AG04449 (cell line): ENCODE data around the gene MYCBPAP.

Source experiments
- CTCF ChIA-PET: fragments of 350-600 bp; formaldehyde crosslinking; extraction: SDS; loops from one replicate; lab custom pipeline; 2021; ENCODE audit warnings: antibody characterized with exemption; lab: Yijun Ruan, JAX
- POLR2A ChIA-PET: fragments of 400-600, 350-600 bp; formaldehyde crosslinking; extraction: SDS; loops from one replicate; lab custom pipeline; 2020; ENCODE audit warnings: antibody characterized with exemption, inconsistent platforms; lab: Yijun Ruan, JAX
- DNase-seq: peaks from one replicate; pipeline ENCODE4 v3.0.0-alpha.2; 2010; ENCODE audit warnings: low read depth, low spot score
- H3K4me3 ChIP-seq: 2 replicates; pipeline ENCODE4 v1.5.1; 2011; ENCODE audit warnings: low read depth, mild to moderate bottlenecking, control low read depth, low read length
- TF ChIP-seq, protein P1 (sequence below): IDR thresholded peaks from one replicate; pipeline ENCODE4 v1.5.1; 2011; ENCODE audit warnings: mild to moderate bottlenecking, moderate library complexity, low read length, control low read depth, inconsistent platforms; ENCODE audit not compliant: insufficient read depth; ENCODE audit errors: missing control alignments

The MYCBPAP gene

DNA sequence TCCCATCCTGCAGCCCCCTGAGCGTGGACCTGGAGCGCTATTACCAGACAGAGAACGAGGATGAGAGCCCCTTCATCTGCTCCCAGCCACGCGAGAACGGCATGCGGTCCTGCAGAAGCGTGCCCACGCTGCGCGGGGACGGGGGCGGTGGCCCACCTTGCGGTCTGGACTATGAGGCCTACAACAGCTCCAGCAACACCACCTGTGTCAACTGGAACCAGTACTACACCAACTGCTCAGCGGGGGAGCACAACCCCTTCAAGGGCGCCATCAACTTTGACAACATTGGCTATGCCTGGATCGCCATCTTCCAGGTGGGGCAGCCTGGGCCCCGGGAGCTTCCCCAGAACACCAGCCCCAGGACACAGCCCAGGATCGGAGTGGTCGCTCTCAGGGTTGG, 64.3 kb downstream of the MYCBPAP start:
- no peak overlapping the region for H3K4me3 ChIP-seq
- CTCF ChIA-PET: interaction anchor here (1.1 to 2.2 kb wide), 6 partner anchors 20 to 98 kb away, joined by 3 to 7 read pairs (median 4); no protein-coding TSS in a partner anchor
- no peak for DNase-seq
- TF ChIP-seq, protein P1, sequence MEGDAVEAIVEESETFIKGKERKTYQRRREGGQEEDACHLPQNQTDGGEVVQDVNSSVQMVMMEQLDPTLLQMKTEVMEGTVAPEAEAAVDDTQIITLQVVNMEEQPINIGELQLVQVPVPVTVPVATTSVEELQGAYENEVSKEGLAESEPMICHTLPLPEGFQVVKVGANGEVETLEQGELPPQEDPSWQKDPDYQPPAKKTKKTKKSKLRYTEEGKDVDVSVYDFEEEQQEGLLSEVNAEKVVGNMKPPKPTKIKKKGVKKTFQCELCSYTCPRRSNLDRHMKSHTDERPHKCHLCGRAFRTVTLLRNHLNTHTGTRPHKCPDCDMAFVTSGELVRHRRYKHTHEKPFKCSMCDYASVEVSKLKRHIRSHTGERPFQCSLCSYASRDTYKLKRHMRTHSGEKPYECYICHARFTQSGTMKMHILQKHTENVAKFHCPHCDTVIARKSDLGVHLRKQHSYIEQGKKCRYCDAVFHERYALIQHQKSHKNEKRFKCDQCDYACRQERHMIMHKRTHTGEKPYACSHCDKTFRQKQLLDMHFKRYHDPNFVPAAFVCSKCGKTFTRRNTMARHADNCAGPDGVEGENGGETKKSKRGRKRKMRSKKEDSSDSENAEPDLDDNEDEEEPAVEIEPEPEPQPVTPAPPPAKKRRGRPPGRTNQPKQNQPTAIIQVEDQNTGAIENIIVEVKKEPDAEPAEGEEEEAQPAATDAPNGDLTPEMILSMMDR: no peak
- POLR2A ChIA-PET: no interaction called here

DNA sequence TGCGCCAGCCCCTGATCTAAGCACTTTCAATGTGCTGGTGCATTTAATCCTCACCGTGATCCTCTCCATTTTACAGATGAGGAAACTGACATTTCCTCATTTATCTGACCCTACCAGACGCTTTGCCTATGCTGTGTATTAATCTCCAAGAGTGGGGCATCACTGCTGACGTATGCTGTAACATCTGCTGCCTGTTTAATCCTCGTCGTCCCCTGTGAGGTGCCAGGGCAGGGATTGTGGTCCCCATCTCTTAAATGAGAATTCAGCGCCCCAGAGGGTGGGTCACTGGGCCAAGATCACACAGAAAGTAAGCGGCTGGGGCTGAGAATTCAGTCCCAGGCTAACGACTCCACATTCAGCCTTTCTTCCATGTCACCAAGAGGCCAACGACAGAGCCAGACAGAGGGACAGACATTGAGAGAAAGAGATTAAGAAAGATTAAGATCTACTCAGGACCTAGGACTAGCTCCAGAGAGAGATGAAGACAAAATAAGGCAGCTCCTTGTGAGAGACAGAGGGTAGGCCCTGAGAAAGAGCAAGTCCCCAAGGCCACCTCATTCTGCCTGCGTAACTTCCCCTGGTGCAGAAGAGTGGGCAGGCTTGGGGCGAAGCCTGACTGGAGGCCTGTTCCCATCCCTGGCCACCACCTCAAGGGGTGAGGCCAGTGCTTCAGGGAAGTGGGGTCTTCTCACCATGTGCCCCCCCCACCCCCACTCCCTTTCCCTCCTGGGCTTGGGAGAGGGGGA, 65.8 kb downstream of the MYCBPAP start:
- TF ChIP-seq, protein P1: no peak

DNA sequence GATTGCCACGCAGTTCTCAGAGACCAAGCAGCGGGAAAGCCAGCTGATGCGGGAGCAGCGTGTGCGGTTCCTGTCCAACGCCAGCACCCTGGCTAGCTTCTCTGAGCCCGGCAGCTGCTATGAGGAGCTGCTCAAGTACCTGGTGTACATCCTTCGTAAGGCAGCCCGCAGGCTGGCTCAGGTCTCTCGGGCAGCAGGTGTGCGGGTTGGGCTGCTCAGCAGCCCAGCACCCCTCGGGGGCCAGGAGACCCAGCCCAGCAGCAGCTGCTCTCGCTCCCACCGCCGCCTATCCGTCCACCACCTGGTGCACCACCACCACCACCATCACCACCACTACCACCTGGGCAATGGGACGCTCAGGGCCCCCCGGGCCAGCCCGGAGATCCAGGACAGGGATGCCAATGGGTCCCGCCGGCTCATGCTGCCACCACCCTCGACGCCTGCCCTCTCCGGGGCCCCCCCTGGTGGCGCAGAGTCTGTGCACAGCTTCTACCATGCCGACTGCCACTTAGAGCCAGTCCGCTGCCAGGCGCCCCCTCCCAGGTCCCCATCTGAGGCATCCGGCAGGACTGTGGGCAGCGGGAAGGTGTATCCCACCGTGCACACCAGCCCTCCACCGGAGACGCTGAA, 67.5 kb downstream of the MYCBPAP start:
- H3K4me3 ChIP-seq: no peak overlapping the region
- DNase-seq: no peak
- POLR2A ChIA-PET: no interaction called here
- CTCF ChIA-PET: interaction anchor here (1.2 to 1.7 kb wide), 4 partner anchors 13 to 119 kb away, joined by 3 to 4 read pairs (median 3); no protein-coding TSS in a partner anchor
- TF ChIP-seq, protein P1: no peak

More for the DNA sequence above, 65.8 kb downstream of the MYCBPAP start:
- ChIA-PET POLR2A (no interaction called here), CTCF (interaction anchor here (0.6 to 2.2 kb wide), 7 partner anchors 11 to 96 kb away, joined by 3 to 7 read pairs (median 4); no protein-coding TSS in a partner anchor)
- no peak for DNase-seq
- H3K4me3 ChIP-seq: no peak overlapping the region

DNA sequence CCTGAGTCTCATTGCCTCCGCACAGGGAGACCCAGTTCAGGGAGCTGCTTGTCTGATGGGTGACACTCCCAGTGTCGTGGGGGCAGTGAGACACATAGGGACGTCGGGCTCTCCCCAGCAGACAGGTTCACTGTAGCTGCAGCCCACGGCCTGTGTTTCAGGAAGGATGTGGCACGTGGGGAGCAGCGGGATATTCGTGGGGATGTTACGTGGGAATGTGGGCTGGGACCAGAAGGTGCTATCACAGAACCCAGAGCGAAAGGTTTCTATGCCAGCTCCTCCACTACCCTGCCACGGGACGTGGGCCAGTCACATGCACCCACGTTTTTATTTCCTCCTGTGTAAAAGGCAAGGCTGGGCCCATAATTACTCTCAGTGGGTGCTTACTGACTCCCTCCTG, 68.6 kb downstream of the MYCBPAP start:
- TF ChIP-seq, protein P1: no peak
- CTCF ChIA-PET: interaction anchor here (0.6 to 1.7 kb wide), 5 partner anchors 10 to 118 kb away, joined by 3 to 4 read pairs (median 3); no protein-coding TSS in a partner anchor
- no peak overlapping the region for H3K4me3 ChIP-seq
- POLR2A ChIA-PET: no interaction called here
- DNase-seq: no peak

DNA sequence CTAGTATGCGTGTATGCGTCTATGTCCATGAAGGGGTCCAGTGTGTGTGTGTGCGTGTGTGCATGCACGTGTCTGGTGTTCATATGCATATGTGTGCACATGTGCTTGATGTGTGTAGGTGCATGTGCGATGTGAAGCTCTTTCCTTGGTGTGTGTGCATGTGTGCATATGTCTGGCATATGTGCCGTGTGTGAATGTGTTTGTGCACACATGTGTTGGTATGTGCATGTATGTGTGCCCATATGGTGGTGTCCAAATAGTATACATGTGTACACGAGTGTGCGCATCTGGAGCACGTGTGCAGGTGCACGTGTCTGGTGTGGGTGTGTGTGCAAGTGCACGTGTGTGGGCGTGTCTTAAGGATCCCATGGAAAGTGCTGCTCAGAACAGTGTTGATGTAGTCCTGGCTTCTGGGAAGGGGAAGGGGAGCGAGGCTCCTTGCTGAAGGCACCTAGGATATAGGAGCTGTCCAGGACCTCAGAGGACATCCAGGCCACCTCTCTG, 69.3 kb downstream of the MYCBPAP start:
- CTCF ChIA-PET: interaction anchor here (0.8 to 1.0 kb wide), 2 partner anchors 22 to 27 kb away, joined by 3 read pairs; no protein-coding TSS in a partner anchor
- DNase-seq: no peak
- no peak overlapping the region for H3K4me3 ChIP-seq
- POLR2A ChIA-PET: no interaction called here
- TF ChIP-seq, protein P1: no peak

DNA sequence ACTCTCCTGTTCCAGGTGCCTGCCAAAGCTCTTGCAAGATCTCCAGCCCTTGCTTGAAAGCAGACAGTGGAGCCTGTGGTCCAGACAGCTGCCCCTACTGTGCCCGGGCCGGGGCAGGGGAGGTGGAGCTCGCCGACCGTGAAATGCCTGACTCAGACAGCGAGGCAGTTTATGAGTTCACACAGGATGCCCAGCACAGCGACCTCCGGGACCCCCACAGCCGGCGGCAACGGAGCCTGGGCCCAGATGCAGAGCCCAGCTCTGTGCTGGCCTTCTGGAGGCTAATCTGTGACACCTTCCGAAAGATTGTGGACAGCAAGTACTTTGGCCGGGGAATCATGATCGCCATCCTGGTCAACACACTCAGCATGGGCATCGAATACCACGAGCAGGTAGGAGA, 69.9 kb downstream of the MYCBPAP start:
- ChIA-PET POLR2A (no interaction called here), CTCF (interaction anchor here (0.8 to 1.0 kb wide), 2 partner anchors 21 to 27 kb away, joined by 3 read pairs; no protein-coding TSS in a partner anchor)
- H3K4me3 ChIP-seq: no peak overlapping the region
- DNase-seq: no peak
- TF ChIP-seq, protein P1: no peak
